Measurements from ENCODE around the gene PAK2.

- TF ChIP-seq POLR2AphosphoS5 (IDR thresholded peaks at IDR 0.05; ENCODE audit: borderline replicate concordance, low read depth, low read length) (no peak), EZH2 (IDR thresholded peaks at IDR 0.05) (no peak), FOXP2 (optimal IDR thresholded peaks at IDR 0.05; ENCODE audit: control extremely low read depth, extremely low read length, insufficient read depth) (no peak)
These were observed 73.2 kb downstream of the PAK2 start for GRCh38 chr3:196812853-196813252.
